ENCODE measurements around the gene SPECC1.
"Not testable (repeated sequence)": the region's sequence is repeated elsewhere in the genome, so short reads cannot be mapped to it uniquely, and the experiment has no call there.

The SPECC1 gene, protein sequence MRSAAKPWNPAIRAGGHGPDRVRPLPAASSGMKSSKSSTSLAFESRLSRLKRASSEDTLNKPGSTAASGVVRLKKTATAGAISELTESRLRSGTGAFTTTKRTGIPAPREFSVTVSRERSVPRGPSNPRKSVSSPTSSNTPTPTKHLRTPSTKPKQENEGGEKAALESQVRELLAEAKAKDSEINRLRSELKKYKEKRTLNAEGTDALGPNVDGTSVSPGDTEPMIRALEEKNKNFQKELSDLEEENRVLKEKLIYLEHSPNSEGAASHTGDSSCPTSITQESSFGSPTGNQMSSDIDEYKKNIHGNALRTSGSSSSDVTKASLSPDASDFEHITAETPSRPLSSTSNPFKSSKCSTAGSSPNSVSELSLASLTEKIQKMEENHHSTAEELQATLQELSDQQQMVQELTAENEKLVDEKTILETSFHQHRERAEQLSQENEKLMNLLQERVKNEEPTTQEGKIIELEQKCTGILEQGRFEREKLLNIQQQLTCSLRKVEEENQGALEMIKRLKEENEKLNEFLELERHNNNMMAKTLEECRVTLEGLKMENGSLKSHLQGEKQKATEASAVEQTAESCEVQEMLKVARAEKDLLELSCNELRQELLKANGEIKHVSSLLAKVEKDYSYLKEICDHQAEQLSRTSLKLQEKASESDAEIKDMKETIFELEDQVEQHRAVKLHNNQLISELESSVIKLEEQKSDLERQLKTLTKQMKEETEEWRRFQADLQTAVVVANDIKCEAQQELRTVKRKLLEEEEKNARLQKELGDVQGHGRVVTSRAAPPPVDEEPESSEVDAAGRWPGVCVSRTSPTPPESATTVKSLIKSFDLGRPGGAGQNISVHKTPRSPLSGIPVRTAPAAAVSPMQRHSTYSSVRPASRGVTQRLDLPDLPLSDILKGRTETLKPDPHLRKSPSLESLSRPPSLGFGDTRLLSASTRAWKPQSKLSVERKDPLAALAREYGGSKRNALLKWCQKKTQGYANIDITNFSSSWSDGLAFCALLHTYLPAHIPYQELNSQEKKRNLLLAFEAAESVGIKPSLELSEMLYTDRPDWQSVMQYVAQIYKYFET

DNA sequence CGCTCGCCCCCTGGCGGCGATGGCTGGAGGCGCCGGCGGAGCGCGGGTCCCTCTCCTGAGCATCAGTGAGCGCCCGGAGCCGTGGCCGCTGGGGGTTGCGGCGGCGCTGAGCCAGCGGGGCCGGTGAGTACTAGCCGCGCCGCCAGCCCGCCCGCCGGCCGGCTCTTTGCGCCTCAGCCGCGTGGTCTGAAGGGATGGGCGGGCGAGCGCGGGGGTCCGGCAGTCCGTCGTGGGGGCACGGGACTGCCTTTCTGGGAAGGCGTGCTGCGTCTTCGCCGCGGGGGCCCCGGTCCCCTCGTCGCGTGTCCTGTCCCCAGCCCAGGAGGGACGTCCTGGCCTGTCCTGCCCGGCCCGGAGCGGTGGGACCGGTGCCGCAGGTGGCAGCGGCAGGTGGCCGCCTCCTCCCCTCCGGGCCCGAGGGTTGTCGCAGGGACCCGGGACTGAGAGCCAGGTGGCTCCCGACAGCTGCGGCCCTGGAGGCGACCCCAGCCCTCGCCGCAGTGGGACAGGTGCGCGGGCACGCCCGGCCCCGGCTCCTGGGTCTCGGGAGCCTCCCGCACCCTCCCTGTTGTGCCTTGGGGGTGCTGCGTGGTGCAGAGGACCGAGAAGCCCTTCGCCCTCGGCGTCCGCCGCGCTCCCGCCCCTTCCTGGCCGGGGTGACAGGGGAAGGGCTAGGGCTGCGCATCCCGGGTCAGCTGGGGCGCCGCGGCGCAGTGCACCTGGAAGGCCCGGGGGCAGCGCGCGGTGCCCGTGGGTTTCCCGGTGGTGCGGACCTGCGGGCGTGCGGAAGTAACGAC, at the start of gene SPECC1:
SPECC1 (plus strand) TSS at position 58 of the 797 bp plus-strand sequence. CDS start 87,293 bp downstream, outside the sequence.
- DNase-seq = peak; percentile 30 to 94 (median 86)
- intact Hi-C loops (cut with DNase I) = loop anchor here (5.0 kb wide), 2 partner anchors 83 to 108 kb away; no protein-coding TSS in a partner anchor

- DNase-seq; intact Hi-C loops (cut with DNase I): not testable (repeated sequence)
Observed at GRCh38 chr17:19962954-19963353, 46.2 kb upstream of the SPECC1 start.

- intact Hi-C loops (cut with DNase I) = loop anchor here (10.0 kb wide), 1 partner anchor 108 kb away; the partner anchor contains the start of gene ULK2
Observed at GRCh38 chr17:19973156-19973555, 36.0 kb upstream of the SPECC1 start.

DNA sequence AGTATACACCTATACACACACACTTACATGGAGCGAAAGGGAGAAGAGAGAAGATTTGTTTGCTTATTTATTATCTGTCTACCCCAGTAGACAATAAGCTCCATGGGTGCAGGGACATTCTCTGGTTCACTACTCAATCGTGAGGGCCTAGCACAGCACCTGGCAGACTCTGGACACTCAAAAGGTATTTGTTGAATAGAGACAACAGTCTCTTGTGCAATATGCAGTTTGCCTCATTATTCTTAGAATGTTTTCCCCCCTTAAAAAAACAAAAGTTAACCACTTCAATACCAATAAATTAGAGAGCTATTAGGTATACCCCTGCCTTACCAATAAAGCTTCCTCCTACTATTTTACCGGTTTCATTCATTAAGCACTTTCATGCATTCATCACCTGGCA, 33.6 kb upstream of the SPECC1 start:
- no peak for DNase-seq
- intact Hi-C loops (cut with DNase I) = loop anchor here (10.0 kb wide), 1 partner anchor 111 kb away; the partner anchor contains the start of gene ULK2

More at GRCh38 chr17:19973156-19973555, 36.0 kb upstream of the SPECC1 start:
- no peak for DNase-seq

- peak; percentile 87 to 98 (median 94) for DNase-seq
- intact Hi-C loops (cut with DNase I) = loop anchor here (10.0 kb wide), 1 partner anchor 113 kb away; the partner anchor contains the start of gene ULK2
Observed at GRCh38 chr17:19977293-19978208, 31.6 kb upstream of the SPECC1 start, which contains the start of gene AKAP10. TSS of gene AKAP10 (minus strand) at chr17:19977828. CDS start at chr17:19977679, 149 bp downstream.

DNA sequence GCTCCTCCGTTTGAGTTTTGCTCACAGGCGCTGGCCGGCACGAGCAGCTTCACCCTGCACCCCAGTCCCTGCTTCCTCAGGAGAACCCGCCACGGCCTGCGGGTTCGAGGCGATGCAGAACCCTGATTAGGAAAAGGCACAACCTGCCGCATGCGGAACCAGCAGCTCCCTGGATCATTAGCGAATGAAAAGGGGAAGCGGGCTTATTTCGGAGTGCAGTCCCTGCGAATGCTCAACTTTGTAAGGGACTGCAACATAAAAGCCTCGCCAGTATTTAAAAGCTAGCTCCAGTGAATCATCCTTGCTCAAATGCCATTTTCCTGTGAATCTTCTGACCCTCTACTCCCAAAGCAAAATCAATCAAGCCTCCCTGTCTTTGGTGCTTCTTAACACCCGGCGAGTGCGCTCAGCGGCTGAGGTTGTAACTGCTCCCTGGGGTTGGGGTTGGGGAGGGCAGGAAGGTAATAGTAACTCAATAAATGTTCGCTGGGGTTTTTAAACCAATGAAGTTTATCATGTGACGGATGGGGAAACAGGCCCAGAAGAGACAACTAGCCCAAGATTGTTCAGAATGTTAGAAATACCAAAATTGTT, 30.9 kb upstream of the SPECC1 start:
- DNase-seq = peak in 34 of 42 donors; percentile 17 to 75 (median 48)

DNA sequence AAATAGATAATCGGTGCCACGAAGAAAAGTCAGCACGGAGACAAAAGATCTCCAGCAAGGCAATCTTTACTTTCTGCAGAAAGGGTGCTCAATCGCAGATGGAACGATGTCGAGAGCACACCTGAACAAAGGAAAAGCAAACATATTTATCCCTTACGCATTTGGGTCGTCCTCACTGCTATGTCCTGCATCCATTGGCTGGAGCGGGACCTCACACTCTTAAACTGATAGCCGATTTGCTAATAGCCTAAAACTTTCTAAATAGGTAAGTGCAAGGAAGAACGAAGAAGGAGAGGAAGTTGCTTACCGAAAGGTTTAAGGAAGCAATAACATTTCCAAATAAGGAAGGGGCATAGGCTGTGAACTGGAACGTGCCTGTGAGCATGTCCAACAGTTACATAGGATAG, 30.4 kb upstream of the SPECC1 start:
- intact Hi-C loops (cut with DNase I) = loop anchor here (10.0 kb wide), 1 partner anchor 114 kb away; the partner anchor contains the start of gene ULK2
- no peak for DNase-seq

More for the DNA sequence above, 30.9 kb upstream of the SPECC1 start:
- intact Hi-C loops (cut with DNase I) = loop anchor here (10.0 kb wide), 1 partner anchor 114 kb away; the partner anchor contains the start of gene ULK2

DNA sequence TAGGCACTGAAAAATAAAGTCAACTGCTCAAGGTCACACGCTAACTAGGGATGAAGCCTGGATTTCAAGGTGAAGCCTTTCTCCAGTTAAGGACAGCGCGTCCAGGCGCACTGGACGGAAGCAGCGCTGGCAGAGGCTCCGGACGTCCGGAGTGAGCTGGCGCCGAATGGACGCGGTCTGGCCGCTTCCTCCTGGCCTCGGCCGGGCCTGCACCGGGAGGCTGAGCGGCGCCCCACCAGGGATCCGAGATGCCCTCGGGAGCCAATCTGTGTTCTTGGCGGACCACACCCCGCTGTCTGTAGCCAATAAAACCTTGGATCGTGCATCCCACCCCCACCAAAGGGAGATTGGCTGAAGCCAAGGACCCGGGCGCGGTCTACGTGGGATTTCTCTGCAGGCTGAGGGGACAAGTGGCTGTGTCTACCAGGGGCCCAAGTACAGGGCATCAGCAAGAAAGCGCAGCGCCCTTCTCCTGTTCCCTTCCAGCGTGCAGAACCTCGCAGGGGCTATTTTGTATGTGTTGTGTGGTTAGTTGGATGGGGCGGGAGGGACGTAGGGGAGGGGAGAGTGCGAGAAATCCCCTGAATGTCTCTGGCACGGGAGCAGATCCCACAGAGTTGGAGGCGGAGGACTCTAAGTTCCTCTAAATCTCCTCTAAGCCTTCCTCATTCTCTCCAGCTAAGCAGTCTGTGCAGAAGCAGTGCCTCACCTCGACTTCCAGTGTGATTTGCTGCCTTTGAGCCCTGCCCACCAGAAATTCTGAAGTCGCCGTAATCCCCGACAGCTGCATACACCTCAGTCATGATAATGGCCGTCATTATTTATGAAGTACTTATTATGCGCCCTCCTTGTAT, 29.0 kb upstream of the SPECC1 start:
- intact Hi-C loops (cut with DNase I) = loop anchor here (10.0 kb wide), 1 partner anchor 115 kb away; the partner anchor contains the start of gene ULK2
- peak in 5 of 42 donors; percentile 9 to 40 (median 20) for DNase-seq

DNA sequence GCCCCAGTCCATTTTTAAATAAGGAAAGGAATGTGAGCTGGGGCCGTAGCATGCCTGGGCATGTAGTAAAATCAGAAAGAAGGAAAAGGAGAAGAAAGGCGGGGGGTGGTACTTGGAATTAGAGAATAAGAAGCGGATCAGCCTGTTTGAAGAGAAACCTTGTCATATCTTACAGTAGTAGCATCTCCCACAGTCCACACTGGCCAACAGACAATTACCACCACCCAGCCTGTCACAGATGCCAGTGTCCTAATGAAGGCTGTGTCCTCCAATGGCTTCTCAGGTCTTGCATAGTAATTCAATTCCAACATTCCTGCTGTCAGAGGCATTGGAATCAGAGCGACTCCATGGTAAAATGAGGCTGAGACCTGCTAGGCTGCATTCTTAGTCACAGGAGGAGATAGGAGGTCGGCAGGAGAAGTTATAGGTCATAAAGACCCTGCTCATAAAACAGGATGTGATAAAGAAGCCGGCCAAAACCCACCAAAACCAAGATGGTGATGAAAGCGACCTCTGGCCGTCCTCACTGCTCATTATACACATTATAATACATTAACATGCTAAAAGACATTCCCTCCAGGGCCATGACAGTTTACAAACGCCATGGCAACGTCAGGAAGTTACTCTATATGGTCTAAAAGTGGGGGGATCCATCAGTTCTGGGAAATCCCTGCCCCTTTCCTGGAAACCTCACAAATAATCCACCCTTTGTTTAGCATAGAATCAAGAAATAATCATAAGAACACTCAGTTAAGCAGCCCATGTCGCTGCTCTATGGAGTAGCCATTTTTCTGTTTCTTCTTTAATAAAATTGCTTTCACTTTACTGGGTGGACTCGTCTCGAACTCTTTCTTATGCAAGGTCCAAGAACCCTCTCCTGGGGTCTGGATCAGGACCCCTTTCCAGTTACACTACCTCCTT, 22.0 kb upstream of the SPECC1 start:
- intact Hi-C loops (cut with DNase I) = no loop called here
- no peak for DNase-seq

GRCh38 chr17:19987897-19988296, 21.3 kb upstream of the SPECC1 start:
- intact Hi-C loops (cut with DNase I) = no loop called here

GRCh38 chr17:19991252-19991885, 17.8 kb upstream of the SPECC1 start:
- peak in 31 of 42 donors; percentile 11 to 77 (median 44) for DNase-seq
- intact Hi-C loops (cut with DNase I) = loop anchor here (5.0 to 10.0 kb wide), 2 partner anchors 126 to 233 kb away; no protein-coding TSS in a partner anchor

More at GRCh38 chr17:19987897-19988296, 21.3 kb upstream of the SPECC1 start:
- no peak for DNase-seq

DNA sequence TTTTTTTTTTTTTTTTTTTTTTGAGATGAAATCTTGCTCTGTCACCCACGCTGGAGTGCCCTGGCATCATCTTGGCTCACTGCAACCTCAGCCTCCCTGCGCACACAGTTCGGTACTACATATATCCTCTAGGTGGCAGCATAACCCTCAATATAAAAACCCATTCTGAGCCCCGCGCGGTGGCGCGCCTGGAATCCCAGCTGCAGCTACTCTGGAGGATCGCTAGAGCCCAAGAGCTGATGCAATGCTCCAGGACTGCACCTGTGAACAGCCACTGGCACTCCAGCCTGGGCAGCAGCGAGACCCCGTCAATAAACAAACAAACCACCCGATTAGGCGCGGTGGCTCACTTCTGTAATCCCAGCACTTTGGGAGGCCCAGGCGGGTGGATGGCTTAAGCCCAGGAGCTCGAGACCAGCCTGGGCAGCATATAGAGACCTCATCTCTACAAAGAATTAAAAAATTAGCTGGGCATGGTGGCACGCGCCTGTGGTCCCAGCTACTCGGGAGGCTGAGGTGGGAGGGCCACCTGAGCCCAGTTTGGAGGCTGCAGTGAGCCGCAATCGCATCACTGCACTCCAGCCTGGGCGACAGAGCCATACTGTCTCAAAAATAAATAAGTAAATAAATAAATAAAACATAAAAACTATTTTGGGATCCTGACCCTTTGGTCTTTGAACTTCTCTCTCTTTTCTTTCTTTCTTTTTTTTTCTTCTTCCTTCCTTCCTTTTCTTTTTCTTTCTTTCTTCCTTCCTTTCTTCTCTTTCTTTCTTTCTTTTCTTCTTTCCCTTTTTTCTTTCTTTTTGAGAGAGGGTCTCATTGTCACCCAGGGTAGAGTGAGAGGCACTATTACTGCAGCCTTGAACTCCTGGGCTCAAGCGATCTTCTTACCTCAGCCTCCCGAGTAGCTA, 16.1 kb upstream of the SPECC1 start:
- intact Hi-C loops (cut with DNase I) = loop anchor here (5.0 to 10.0 kb wide), 2 partner anchors 124 to 232 kb away; no protein-coding TSS in a partner anchor
- DNase-seq = peak; percentile 85 to 96 (median 91)

DNA sequence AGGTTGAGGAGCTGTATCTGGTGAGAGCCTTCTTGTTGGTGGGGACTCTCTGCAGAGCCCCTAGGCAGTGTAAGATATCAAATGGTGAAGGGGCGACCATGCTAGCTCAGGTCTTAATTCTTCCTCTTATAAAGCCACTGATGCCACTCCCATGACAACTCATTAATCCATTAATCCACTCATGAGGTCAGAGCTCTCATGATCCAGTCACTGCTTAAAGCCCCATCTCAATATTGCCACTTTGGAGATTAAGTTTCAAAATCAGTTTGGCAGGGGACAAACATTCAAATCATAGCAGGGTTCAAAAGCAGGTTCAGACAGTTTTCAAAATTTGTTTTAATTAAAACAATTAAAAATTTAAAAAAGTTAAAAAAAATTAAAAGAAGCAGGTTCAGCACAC, 13.1 kb upstream of the SPECC1 start:
- intact Hi-C loops (cut with DNase I) = loop anchor here (10.0 kb wide), 1 partner anchor 229 kb away; no protein-coding TSS in a partner anchor
- no peak for DNase-seq
